ENCODE measurements around the gene PRELID1. TPM values are rescaled to one million over a fixed set of nuclear protein-coding genes. Genes with fewer than 3 reads are reported as not detected.
"Not testable (repeated sequence)": the region's sequence is repeated elsewhere in the genome, so short reads cannot be mapped to it uniquely, and the experiment has no call there.

Gene PRELID1
- total RNA-seq, 2 donors from 2014 or later, result 118 to 128 TPM

DNA sequence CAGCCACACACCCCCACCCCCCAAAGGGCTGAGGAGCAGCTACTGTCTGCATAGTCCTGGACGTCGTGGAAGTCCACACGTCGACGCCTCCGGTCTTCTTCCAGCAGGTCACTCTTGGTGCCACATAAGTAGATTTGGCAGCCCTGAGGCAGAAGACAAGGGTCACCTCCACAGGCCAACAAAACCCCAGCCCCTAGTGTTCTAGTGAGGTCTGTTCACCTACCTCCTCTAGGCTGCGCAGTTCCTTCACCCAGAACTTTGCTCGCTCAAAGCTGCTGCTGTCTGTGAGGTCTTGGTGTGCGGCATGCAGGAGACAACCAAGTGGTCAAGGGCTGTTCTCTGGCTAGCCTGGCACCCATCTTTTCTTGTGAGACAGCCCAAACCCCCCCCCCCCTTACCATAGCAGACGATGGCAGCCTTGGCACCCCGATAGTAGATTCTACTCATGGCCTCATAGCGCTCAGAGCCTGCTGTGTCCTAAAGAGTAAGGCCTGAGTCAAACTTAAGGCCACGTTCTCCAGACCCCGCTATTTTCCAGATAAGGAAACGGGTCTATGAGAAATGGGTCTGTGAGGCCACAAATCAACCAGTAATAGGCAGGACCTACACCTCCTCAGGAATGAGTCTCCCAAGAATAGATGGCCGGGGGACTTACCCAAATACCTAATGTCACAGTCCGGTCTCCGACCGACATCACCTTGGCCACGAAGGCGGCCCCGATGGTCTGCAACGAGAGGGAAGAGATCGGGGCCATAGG lies 1.1 kb upstream of the PRELID1 start:
- ATAC-seq (replicated peaks in 1 of 2) (no peak), DNase-seq (no peak)
- Mint-ChIP-seq H3K9me3 (no peaks in the 10 kb centered on the region), H3K4me1 (ENCODE audit: low read depth) (peaks cover 69% of the 10 kb centered on the region), H3K27me3 (ENCODE audit: low read depth) (no peaks in the 10 kb centered on the region), H3K36me3 (ENCODE audit: insufficient read depth in 2 of 2) (peaks cover 3 to 12% of the 10 kb centered on the region in 2 donors), H3K4me3 (peak overlapping the region; percentile 87 to 90), H3K27ac (peak overlapping the region; percentile 90)

DNA sequence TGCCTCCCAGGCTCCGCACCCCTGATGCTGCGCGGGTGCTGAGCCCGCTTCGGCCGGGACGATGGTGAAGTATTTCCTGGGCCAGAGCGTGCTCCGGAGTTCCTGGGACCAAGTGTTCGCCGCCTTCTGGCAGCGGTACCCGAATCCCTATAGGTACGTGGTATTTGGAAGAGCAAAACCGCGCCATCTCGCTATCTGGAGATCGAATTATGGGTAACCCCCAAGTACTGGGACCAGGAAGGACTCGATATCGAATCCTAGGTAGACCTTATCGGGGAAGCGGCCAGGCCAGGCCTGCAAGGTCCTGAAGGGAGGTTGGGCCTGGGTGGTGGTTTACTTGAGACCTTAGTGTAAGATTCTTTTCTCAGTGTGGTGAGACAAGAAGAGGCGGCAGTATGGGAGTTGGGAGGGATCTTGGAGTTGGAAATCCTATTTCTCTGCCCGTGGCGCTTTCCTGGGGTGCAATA lies 359 bp downstream of the PRELID1 start:
- no peaks in the 10 kb centered on the region for H3K9me3 Mint-ChIP-seq
- H3K4me3 Mint-ChIP-seq, result peak overlapping the region; percentile 87 to 90
- H3K36me3 Mint-ChIP-seq (ENCODE audit: insufficient read depth in 2 of 2), result peaks cover 5 to 14% of the 10 kb centered on the region in 2 donors
- ATAC-seq (replicated peaks in 1 of 2) (peak in 1 of 2 donors; percentile 3), DNase-seq (no peak)
- peak overlapping the region; percentile 87 for H3K27ac Mint-ChIP-seq
- no peaks in the 10 kb centered on the region for H3K27me3 Mint-ChIP-seq (ENCODE audit: low read depth)
- H3K4me1 Mint-ChIP-seq (ENCODE audit: low read depth), result peaks cover 69% of the 10 kb centered on the region

DNA sequence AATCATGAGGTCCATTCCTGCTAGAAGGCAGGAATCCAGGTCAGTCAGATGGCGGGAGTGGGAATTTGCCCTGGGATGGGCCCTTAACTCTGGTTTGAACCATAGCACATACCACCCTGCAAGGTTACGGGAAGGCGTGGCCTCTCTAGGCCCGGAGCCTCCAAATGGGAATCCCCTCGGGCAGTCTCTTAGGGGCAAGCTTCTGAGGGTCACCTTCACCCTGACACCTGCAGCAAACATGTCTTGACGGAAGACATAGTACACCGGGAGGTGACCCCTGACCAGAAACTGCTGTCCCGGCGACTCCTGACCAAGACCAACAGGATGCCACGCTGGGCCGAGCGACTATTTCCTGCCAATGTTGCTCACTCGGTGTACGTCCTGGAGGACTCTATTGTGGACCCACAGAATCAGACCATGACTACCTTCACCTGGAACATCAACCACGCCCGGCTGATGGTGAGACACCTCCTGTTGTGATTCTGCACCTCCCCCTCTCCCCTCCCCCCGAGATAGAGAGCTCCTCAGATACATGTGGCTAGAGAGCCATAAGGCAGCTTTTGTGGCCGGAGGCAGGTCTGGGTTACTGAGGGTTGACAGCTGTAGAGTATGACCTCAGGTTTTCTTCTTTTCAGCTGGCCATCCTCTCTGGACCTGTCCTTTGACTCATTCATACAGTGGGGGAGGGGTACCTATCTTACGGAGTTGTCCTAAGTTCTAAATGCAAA lies 957 bp downstream of the PRELID1 start:
- Mint-ChIP-seq H3K9me3 (no peaks in the 10 kb centered on the region), H3K36me3 (ENCODE audit: insufficient read depth in 2 of 2) (peaks cover 6 to 16% of the 10 kb centered on the region in 2 donors), H3K4me3 (peak overlapping the region; percentile 87 to 90), H3K27ac (peak overlapping the region; percentile 87), H3K27me3 (ENCODE audit: low read depth) (no peaks in the 10 kb centered on the region), H3K4me1 (ENCODE audit: low read depth) (peaks cover 71% of the 10 kb centered on the region)
- DNase-seq, result no peak
- ATAC-seq (replicated peaks in 1 of 2), result no peak

GRCh38 chr5:177306103-177306640 lies 2.6 kb downstream of the PRELID1 start:
- H3K27me3 Mint-ChIP-seq (ENCODE audit: low read depth); ATAC-seq (replicated peaks in 1 of 2); H3K9me3 Mint-ChIP-seq; DNase-seq: not testable (repeated sequence)
- H3K4me3 Mint-ChIP-seq, result peak overlapping the region in 1 of 2 donors; percentile 87
- peak overlapping the region; percentile 64 for H3K27ac Mint-ChIP-seq
- peaks cover 10 to 18% of the 10 kb centered on the region in 2 donors for H3K36me3 Mint-ChIP-seq (ENCODE audit: insufficient read depth in 2 of 2)
- H3K4me1 Mint-ChIP-seq (ENCODE audit: low read depth), result peaks cover 69% of the 10 kb centered on the region

DNA sequence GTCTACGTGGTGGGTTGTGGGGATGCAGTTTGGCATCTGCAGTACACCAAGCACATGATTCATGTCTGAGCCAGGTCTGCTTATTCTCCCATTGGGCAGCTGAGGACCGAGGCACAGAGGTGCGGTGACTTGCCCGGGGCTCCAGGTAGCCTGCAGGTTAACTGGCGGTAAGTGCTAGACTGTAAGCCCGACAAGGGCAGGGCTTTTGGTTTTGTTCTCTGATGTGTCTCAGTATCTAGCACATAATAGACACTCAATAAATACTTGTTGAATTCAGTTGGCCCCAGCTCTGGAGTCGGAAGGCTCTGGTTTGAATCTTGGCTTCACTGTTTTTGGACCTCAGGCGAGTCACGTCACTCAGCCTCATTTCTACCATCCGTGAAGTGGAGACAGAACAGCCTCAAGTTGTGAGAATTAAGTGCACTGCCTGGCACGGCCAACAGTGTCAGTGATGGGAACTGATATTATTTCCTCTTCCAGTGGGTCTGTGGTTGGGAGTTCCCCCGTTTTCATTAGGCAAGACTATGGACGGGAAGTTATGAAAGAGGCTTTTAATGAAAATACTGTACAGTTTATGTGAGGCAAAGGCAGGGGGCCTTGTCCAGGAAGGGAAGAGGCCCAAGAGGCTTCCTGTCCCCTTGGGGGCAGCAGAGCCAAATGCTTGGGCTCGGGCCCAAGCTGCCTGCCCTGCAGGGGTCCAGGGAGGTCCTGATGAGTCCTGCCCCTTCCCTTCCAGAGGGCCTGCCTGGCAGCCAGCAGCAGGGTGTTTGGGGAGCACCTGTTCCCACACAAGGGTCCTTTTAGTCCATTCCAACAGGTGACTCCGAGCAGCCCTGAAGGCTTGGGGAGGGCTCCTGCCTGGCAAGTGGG lies 3.3 kb downstream of the PRELID1 start:
- DNase-seq, result no peak
- H3K27ac Mint-ChIP-seq, result peak overlapping the region; percentile 64
- no peaks in the 10 kb centered on the region for H3K9me3 Mint-ChIP-seq
- H3K4me3 Mint-ChIP-seq, result no peak overlapping the region
- H3K27me3 Mint-ChIP-seq (ENCODE audit: low read depth), result no peaks in the 10 kb centered on the region
- ATAC-seq (replicated peaks in 1 of 2), result no peak
- peaks cover 61% of the 10 kb centered on the region for H3K4me1 Mint-ChIP-seq (ENCODE audit: low read depth)
- H3K36me3 Mint-ChIP-seq (ENCODE audit: insufficient read depth in 2 of 2), result peaks cover 10 to 18% of the 10 kb centered on the region in 2 donors

GRCh38 chr5:177307544-177308363 lies 4.2 kb downstream of the PRELID1 start:
- H3K4me1 Mint-ChIP-seq (ENCODE audit: low read depth), result peaks cover 57% of the 10 kb centered on the region
- no peaks in the 10 kb centered on the region for H3K9me3 Mint-ChIP-seq

DNA sequence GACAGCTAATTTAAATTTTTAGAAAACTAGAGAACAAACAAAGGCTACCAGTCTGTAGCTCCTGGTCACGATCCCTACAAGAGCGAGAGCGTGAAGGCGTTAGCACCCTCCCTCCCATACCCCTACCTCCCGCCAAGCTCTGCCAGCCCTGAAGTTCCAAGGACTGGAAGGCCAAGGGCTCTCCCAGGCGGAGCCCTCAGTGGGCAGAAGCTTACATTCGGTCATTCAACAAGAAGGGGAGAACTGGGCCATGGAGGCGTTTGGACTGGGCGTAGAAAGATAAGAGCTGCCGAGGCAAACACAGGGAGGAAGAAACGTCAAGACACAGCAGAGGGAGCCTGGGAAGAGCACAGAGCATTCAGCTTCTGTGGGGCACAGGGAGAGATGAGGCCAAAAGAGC lies 5.1 kb downstream of the PRELID1 start:
- DNase-seq (no peak), ATAC-seq (replicated peaks in 1 of 2) (no peak)
- H3K4me1 Mint-ChIP-seq (ENCODE audit: low read depth), result peaks cover 63% of the 10 kb centered on the region
- no peak overlapping the region for H3K4me3 Mint-ChIP-seq
- peak overlapping the region; percentile 29 for H3K27ac Mint-ChIP-seq
- no peaks in the 10 kb centered on the region for H3K27me3 Mint-ChIP-seq (ENCODE audit: low read depth)
- no peaks in the 10 kb centered on the region for H3K9me3 Mint-ChIP-seq
- H3K36me3 Mint-ChIP-seq (ENCODE audit: insufficient read depth in 2 of 2), result peaks cover 10 to 18% of the 10 kb centered on the region in 2 donors

More at GRCh38 chr5:177307544-177308363, 4.2 kb downstream of the PRELID1 start:
- no peaks in the 10 kb centered on the region for H3K27me3 Mint-ChIP-seq (ENCODE audit: low read depth)
- H3K36me3 Mint-ChIP-seq (ENCODE audit: insufficient read depth in 2 of 2), result peaks cover 10 to 18% of the 10 kb centered on the region in 2 donors
- H3K4me3 Mint-ChIP-seq, result no peak overlapping the region
- ATAC-seq (replicated peaks in 1 of 2) (no peak), DNase-seq (no peak)
- H3K27ac Mint-ChIP-seq, result no peak overlapping the region

- peak; percentile 14 to 21 for ATAC-seq (replicated peaks in 1 of 2)
- Mint-ChIP-seq H3K27ac (peak overlapping the region; percentile 24), H3K27me3 (ENCODE audit: low read depth) (no peaks in the 10 kb centered on the region), H3K4me3 (peak overlapping the region; percentile 80 to 92), H3K36me3 (ENCODE audit: insufficient read depth in 2 of 2) (peaks cover 10 to 18% of the 10 kb centered on the region in 2 donors), H3K4me1 (ENCODE audit: low read depth) (peaks cover 63% of the 10 kb centered on the region), H3K9me3 (no peaks in the 10 kb centered on the region)
- peak; percentile 79 to 81 for DNase-seq
Measured at GRCh38 chr5:177309351-177310191, 6.0 kb downstream of the PRELID1 start.

DNA sequence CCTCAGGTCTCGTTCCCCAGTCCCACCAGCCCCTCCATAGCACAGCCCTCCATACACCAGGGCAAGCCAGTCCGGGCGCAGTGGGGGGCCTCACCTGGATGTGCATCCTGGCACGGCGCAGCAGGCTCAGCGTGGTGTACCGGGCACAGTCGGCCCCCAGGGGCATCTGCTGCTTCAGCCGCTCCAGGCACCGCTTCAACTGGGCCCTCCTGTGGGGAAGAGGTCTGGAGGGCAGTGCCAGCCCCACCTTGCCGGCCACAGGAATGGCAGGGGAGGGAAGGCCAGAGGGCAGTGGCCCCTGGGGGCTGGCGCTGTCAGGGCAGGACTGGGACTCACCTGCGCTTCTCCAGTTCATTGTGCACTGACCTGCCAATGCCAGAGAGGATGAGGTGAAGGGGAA lies 6.7 kb downstream of the PRELID1 start:
- no peak for ATAC-seq (replicated peaks in 1 of 2)
- no peak overlapping the region for H3K27ac Mint-ChIP-seq
- peak overlapping the region; percentile 79 to 92 for H3K4me3 Mint-ChIP-seq
- no peaks in the 10 kb centered on the region for H3K27me3 Mint-ChIP-seq (ENCODE audit: low read depth)
- peaks cover 10 to 15% of the 10 kb centered on the region in 2 donors for H3K36me3 Mint-ChIP-seq (ENCODE audit: insufficient read depth in 2 of 2)
- H3K9me3 Mint-ChIP-seq, result no peaks in the 10 kb centered on the region
- H3K4me1 Mint-ChIP-seq (ENCODE audit: low read depth), result peaks cover 55% of the 10 kb centered on the region
- DNase-seq, result no peak

- no peak for ATAC-seq (replicated peaks in 1 of 2)
- peak in 1 of 2 donors; percentile 33 for DNase-seq
- Mint-ChIP-seq H3K9me3 (no peaks in the 10 kb centered on the region), H3K27ac (no peak overlapping the region), H3K4me1 (ENCODE audit: low read depth) (peaks cover 50% of the 10 kb centered on the region), H3K36me3 (ENCODE audit: insufficient read depth in 2 of 2) (peaks cover 10 to 11% of the 10 kb centered on the region in 2 donors), H3K4me3 (peak overlapping the region; percentile 79 to 92), H3K27me3 (ENCODE audit: low read depth) (no peaks in the 10 kb centered on the region)
Measured at GRCh38 chr5:177310757-177311391, 7.3 kb downstream of the PRELID1 start.

DNA sequence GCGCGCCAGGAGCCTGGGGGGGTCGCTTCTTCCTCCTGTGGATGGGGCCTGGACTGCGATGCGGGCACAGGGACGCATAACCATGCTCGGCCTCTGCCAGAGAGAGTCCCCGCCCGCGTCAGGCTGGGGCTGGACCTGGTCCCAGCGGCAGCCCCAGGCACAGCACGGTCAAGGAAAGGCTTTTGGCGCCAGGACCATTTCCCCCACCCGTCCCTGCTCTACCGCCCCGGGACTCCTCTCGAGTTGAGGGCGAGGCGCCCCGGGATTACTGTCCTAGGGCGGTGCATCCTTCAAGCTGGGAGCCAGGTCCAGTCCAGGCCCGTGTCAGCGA lies 7.8 kb downstream of the PRELID1 start:
- Mint-ChIP-seq H3K9me3 (no peaks in the 10 kb centered on the region), H3K4me1 (ENCODE audit: low read depth) (peaks cover 45% of the 10 kb centered on the region), H3K4me3 (peak overlapping the region; percentile 79 to 92), H3K27ac (no peak overlapping the region), H3K36me3 (ENCODE audit: insufficient read depth in 2 of 2) (peaks cover 10 to 11% of the 10 kb centered on the region in 2 donors), H3K27me3 (ENCODE audit: low read depth) (no peaks in the 10 kb centered on the region)
- ATAC-seq (replicated peaks in 1 of 2), result peak in 1 of 2 donors; percentile 0
- DNase-seq, result peak in 1 of 2 donors; percentile 29

Data from activated T-cell treated with anti-CD3 and anti-CD28 coated beads, Interleukin-2, amount 50 U/mL, for 72 hours (primary cell).